ENCODE data around the gene AFF3.

The AFF3 gene

GRCh38 chr2:100031604-100032003, 110.8 kb downstream of the AFF3 start:
- ATAC-seq: no peak
- TF ChIP-seq TCF4 (CRISPR knock-in tag; IDR thresholded peaks at IDR 0.05; ENCODE audit: borderline replicate concordance) (no peak), POU6F1 (CRISPR knock-in tag; IDR thresholded peaks at IDR 0.05; ENCODE audit: borderline replicate concordance, low read depth) (no peak), BACH2 (CRISPR knock-in tag; IDR thresholded peaks at IDR 0.05; ENCODE audit: borderline replicate concordance) (no peak), PPARA (CRISPR knock-in tag; IDR thresholded peaks at IDR 0.05; ENCODE audit: borderline replicate concordance) (no peak), TSHZ2 (CRISPR knock-in tag; IDR thresholded peaks at IDR 0.05) (no peak), TOX (CRISPR knock-in tag; IDR thresholded peaks at IDR 0.05; ENCODE audit: borderline replicate concordance) (no peak)

- ATAC-seq: no peak
- TF ChIP-seq RARB (CRISPR knock-in tag; IDR thresholded peaks at IDR 0.05): no peak
- TF ChIP-seq TSHZ2 (CRISPR knock-in tag; IDR thresholded peaks at IDR 0.05): no peak
- no peak for TF ChIP-seq CSDC2 (CRISPR knock-in tag; IDR thresholded peaks at IDR 0.05)
- no peak for TF ChIP-seq CSRNP3 (CRISPR knock-in tag; IDR thresholded peaks at IDR 0.05)
- no peak for TF ChIP-seq BACH2 (CRISPR knock-in tag; IDR thresholded peaks at IDR 0.05; ENCODE audit: borderline replicate concordance)
- no peak for TF ChIP-seq TCF4 (CRISPR knock-in tag; IDR thresholded peaks at IDR 0.05; ENCODE audit: borderline replicate concordance)
- no peak for TF ChIP-seq SNAI2 (CRISPR knock-in tag; IDR thresholded peaks at IDR 0.05)
- TF ChIP-seq GLIS3 (CRISPR knock-in tag; IDR thresholded peaks at IDR 0.05): no peak
- no peak for TF ChIP-seq ARNTL (CRISPR knock-in tag; IDR thresholded peaks at IDR 0.05; ENCODE audit: borderline replicate concordance, low read depth)
- TF ChIP-seq ZC3H10 (CRISPR knock-in tag; IDR thresholded peaks at IDR 0.05): no peak
- TF ChIP-seq ESRRG (CRISPR knock-in tag; IDR thresholded peaks at IDR 0.05): no peak
- TF ChIP-seq PPARA (CRISPR knock-in tag; IDR thresholded peaks at IDR 0.05; ENCODE audit: borderline replicate concordance): no peak
- TF ChIP-seq ZFP30 (CRISPR knock-in tag; IDR thresholded peaks at IDR 0.05): no peak
- TF ChIP-seq ISL1 (CRISPR knock-in tag; IDR thresholded peaks at IDR 0.05): no peak
- no peak for TF ChIP-seq POU6F1 (CRISPR knock-in tag; IDR thresholded peaks at IDR 0.05; ENCODE audit: borderline replicate concordance, low read depth)
- TF ChIP-seq ZFP3 (CRISPR knock-in tag; IDR thresholded peaks at IDR 0.05): no peak
- TF ChIP-seq ZNF8 (CRISPR knock-in tag; IDR thresholded peaks at IDR 0.05): no peak
- TF ChIP-seq TOX (CRISPR knock-in tag; IDR thresholded peaks at IDR 0.05; ENCODE audit: borderline replicate concordance): no peak
Measured at GRCh38 chr2:100029460-100029859, 112.9 kb downstream of the AFF3 start.

- ATAC-seq: no peak
- no peak for TF ChIP-seq PATZ1 (CRISPR knock-in tag; IDR thresholded peaks at IDR 0.05; ENCODE audit: borderline replicate concordance)
- TF ChIP-seq ZNF70 (CRISPR knock-in tag; IDR thresholded peaks at IDR 0.05): no peak
- no peak for TF ChIP-seq TSHZ2 (CRISPR knock-in tag; IDR thresholded peaks at IDR 0.05)
- no peak for TF ChIP-seq ESRRG (CRISPR knock-in tag; IDR thresholded peaks at IDR 0.05)
- TF ChIP-seq SNAI2 (CRISPR knock-in tag; IDR thresholded peaks at IDR 0.05): no peak
- no peak for TF ChIP-seq ZFP30 (CRISPR knock-in tag; IDR thresholded peaks at IDR 0.05)
Measured at GRCh38 chr2:100021791-100022340, 120.5 kb downstream of the AFF3 start.

Data from SK-N-SH treated with all-trans-retinoic acid at 6 μM for 48 hours (cell line).